Prostate gland (tissue), 2 donors: ENCODE results near the gene BRSK2.

Experiments
- CTCF ChIP-seq, 4 experiments: fragments of 200-600 bp in 2 of 4; fragments of 450-650 bp in 2 of 4; sonication (generic) in 2 of 4; IDR thresholded peaks; 1 replicate in 3 of 4; 2 replicates in 1 of 4; pipeline ENCODE4 v1.5.1; 2016 to 2019; ENCODE audit warnings: antibody characterized with exemption in 4 of 4, mild to moderate bottlenecking in 2 of 4, moderate library complexity in 2 of 4
- POLR2AphosphoS5 ChIP-seq: sonication (generic); formaldehyde crosslinking; IDR thresholded peaks from one replicate; pipeline ENCODE4 v1.6.1; 2017; ENCODE audit warnings: antibody characterized with exemption

GRCh38 chr11:1368966-1369365, 20.8 kb upstream of the BRSK2 start:
- TF ChIP-seq CTCF (IDR thresholded peaks at IDR 0.05) (no peak), POLR2AphosphoS5 (no peak)
